ENCODE data around the gene JAKMIP1. TPM values are rescaled to one million over a fixed set of nuclear protein-coding genes. Genes with fewer than 3 reads are reported as not detected.

JAKMIP1 gene
- total RNA-seq, 4 donors from 2014 or later: 0.39 to 4.5 (median 1.9) TPM; not detected in 1

DNA sequence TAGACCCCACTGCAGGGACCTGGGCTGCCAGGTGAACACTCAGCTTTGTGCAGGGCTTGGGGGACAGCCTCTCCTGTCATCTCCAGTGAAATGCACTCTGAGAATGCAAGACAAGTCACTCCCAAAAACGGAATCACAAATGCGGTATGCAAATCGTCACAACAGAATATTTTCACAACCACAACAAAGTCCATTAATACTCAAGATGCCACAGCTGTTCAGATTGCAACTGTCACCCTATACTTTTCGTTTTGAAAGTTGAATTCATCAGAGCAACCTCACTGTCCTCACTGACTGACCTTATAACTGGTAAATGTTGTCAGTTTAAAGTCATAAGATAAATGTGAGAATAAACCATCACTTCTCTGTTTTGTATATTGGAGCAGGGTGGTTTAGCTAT lies 16.6 kb downstream of the JAKMIP1 start:
- H3K27me3 ChIP-seq: peaks cover 34% of the 10 kb centered on the region
- H3K4me3 ChIP-seq: no peak overlapping the region
- H3K36me3 ChIP-seq: no peaks in the 10 kb centered on the region
- peaks cover 0 to 53% (median 0%) of the 10 kb centered on the region in 3 donors for H3K9me3 ChIP-seq
- no peaks in the 10 kb centered on the region for H3K4me1 ChIP-seq
- 72 to 77% methylated on average over 4 of the region's 4 CpGs for WGBS, 2 donors (ENCODE audit: low coverage in 1 of 2)
- TF ChIP-seq, protein P1, sequence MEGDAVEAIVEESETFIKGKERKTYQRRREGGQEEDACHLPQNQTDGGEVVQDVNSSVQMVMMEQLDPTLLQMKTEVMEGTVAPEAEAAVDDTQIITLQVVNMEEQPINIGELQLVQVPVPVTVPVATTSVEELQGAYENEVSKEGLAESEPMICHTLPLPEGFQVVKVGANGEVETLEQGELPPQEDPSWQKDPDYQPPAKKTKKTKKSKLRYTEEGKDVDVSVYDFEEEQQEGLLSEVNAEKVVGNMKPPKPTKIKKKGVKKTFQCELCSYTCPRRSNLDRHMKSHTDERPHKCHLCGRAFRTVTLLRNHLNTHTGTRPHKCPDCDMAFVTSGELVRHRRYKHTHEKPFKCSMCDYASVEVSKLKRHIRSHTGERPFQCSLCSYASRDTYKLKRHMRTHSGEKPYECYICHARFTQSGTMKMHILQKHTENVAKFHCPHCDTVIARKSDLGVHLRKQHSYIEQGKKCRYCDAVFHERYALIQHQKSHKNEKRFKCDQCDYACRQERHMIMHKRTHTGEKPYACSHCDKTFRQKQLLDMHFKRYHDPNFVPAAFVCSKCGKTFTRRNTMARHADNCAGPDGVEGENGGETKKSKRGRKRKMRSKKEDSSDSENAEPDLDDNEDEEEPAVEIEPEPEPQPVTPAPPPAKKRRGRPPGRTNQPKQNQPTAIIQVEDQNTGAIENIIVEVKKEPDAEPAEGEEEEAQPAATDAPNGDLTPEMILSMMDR (IDR thresholded peaks at IDR 0.05): no peak
- TF ChIP-seq EP300 (IDR thresholded peaks at IDR 0.05): no peak
- TF ChIP-seq POLR2A (IDR thresholded peaks at IDR 0.05): no peak
- no peak for TF ChIP-seq POLR2AphosphoS5 (IDR thresholded peaks at IDR 0.05)
- H3K27ac ChIP-seq: no peak overlapping the region
- no peak for ATAC-seq

DNA sequence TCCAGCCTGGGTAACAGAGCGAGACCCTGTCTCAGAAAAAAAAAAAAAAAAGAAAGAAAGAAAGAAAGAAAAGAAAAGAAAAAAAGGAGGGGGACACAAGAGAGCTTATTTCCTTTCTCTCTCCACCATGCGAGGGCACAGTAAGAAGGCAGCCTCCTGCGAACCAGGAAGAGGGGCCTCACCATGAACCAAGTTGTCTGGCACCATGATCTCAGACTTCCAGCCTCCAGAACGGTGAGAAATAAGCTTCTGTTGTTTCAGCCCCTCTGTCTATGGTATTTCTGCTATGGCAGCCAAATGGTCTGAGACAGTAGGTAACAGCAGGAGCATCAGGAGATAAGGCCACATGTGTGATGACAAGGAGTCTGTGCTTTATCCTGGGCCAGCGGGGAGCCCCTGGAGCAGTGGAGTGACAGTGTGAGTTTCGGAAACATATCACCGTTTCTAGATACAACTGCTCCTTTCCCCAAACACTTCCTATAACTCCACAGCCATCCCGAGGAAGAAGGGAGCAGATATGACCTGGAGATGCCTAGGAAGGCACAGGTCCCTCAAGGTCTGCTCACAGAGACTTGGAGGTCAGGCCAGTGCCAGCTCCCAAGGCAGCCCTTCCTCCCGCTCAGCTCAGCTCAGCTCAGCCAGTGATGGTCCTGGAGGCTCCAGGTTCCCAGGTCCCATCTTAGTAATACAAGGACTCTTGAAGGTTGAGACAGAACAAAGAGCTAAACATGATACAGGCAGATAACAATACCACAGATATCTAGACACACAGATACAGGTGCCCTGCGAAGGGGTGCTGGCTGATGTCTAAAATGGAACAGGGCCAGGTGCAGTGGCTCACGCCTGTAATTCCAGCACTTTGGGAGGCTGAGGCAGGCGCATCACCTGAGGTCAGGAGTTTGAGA lies 17.7 kb downstream of the JAKMIP1 start:
- H3K27me3 ChIP-seq: peaks cover 40% of the 10 kb centered on the region
- no peak for ATAC-seq
- peaks cover 0 to 44% (median 0%) of the 10 kb centered on the region in 3 donors for H3K9me3 ChIP-seq
- no peak overlapping the region for H3K27ac ChIP-seq
- no peaks in the 10 kb centered on the region for H3K36me3 ChIP-seq
- no peaks in the 10 kb centered on the region for H3K4me1 ChIP-seq
- WGBS, 2 donors (ENCODE audit: low coverage in 1 of 2): 43 to 63% methylated on average over 5 to 9 of the region's 12 CpGs
- TF ChIP-seq EP300 (IDR thresholded peaks at IDR 0.05) (no peak), POLR2A (IDR thresholded peaks at IDR 0.05) (no peak), POLR2AphosphoS5 (IDR thresholded peaks at IDR 0.05) (no peak)
- TF ChIP-seq, protein P1 (IDR thresholded peaks at IDR 0.05): no peak
- H3K4me3 ChIP-seq: no peak overlapping the region

DNA sequence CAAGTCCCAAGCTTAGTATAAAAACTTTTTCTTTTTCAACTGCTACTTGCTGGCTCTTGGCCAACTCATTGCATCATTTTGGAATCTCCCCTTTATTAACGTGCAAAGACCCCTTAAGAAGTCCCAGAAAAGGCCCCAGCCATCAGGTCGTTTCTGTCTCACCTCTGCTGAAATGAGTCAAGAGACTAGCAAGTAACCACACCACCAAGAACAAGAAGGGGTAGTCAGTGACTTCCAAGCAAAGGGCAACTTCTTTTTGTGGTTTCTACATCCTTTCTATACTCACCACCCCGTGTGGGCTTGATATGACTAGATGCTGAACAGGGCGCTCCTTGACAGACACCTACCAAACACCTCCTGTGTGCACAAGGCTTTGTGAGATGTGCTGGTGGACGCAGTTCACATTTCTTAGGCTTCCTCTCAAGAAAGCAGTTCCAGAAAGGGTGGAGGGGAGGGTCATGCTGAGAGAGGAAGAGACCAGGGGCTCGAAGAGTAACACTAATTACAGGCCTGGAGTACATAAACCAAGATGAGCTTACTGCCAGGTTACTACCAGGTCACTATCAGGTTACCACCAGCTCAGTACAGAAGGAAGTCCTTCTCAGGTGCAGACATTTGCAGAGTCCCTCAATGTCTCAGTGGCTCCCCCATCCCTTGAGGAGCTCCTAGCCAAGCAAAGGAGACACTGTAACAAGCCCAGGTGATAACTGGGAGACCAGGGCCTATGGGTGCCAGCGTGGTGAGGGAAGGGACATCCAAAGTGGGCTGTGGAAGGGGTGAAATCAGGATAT lies 19.3 kb downstream of the JAKMIP1 start:
- no peak for ATAC-seq
- Histone ChIP-seq H3K27me3 (peaks cover 50% of the 10 kb centered on the region), H3K36me3 (no peaks in the 10 kb centered on the region), H3K4me3 (no peak overlapping the region), H3K9me3 (peaks cover 0 to 28% (median 0%) of the 10 kb centered on the region in 3 donors), H3K27ac (no peak overlapping the region), H3K4me1 (no peaks in the 10 kb centered on the region)
- TF ChIP-seq, protein P1 (IDR thresholded peaks at IDR 0.05): no peak
- TF ChIP-seq POLR2A (IDR thresholded peaks at IDR 0.05) (no peak), EP300 (IDR thresholded peaks at IDR 0.05) (no peak), POLR2AphosphoS5 (IDR thresholded peaks at IDR 0.05) (no peak)
- 35 to 65% methylated on average over 3 to 4 of the region's 7 CpGs for WGBS, 2 donors (ENCODE audit: low coverage in 1 of 2)

DNA sequence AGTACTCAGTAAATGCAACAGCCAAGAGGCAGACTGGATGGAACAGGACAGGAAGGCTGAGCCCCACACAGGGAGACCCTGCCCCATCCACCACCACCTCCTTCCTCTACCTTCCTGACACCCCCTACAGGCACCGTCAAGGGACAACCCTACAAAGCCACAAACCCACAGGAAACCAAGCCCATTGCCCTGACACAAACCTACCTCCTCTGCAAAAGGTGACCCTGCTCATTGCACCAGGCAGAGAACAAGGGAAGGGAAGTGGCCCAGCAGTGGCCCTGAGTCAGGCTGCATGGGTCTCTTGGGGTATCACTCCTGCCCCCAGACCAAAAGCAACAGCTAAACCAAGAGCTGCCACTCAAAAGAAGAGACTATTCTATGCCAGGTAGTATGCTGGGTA lies 21.0 kb downstream of the JAKMIP1 start:
- TF ChIP-seq POLR2A (IDR thresholded peaks at IDR 0.05): no peak
- Histone ChIP-seq H3K36me3 (no peaks in the 10 kb centered on the region), H3K27me3 (peaks cover 50% of the 10 kb centered on the region), H3K9me3 (peaks cover 0 to 20% (median 0%) of the 10 kb centered on the region in 3 donors), H3K4me1 (no peaks in the 10 kb centered on the region), H3K27ac (no peak overlapping the region), H3K4me3 (no peak overlapping the region)
- 83% methylated on average over 1 of the region's 1 CpG; no CpG with 5 or more reads in 1 of the 2 donors for WGBS, 2 donors (ENCODE audit: low coverage in 1 of 2)
- ATAC-seq: no peak

DNA sequence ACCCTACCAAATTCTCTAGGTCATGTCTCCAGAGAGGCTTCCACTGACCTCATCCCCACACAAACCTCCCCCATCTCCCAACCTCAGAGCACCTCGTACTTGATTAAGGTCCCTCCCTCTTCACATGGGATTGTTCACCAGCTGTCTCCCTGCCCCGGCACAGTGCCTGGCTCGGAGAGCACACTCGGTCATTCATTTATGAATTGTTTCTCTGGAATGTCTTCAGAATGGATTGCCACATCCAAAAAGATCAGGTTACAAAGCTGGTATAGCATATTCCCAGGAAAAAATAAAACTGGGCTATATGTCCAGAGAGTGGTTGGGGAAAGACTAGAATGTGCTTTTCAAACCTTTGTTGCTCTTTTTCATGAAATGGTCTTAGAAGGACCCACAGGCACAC lies 21.6 kb downstream of the JAKMIP1 start:
- 20 to 29% methylated on average over 2 to 3 of the region's 4 CpGs for WGBS, 2 donors (ENCODE audit: low coverage in 1 of 2)
- no peak overlapping the region for H3K27ac ChIP-seq
- no peak overlapping the region for H3K4me3 ChIP-seq
- peaks cover 50% of the 10 kb centered on the region for H3K27me3 ChIP-seq
- TF ChIP-seq, protein P1 (IDR thresholded peaks at IDR 0.05): no peak
- no peak for TF ChIP-seq POLR2AphosphoS5 (IDR thresholded peaks at IDR 0.05)
- TF ChIP-seq EP300 (IDR thresholded peaks at IDR 0.05): no peak
- no peak for TF ChIP-seq POLR2A (IDR thresholded peaks at IDR 0.05)
- H3K36me3 ChIP-seq: no peaks in the 10 kb centered on the region
- ATAC-seq: no peak
- peaks cover 0 to 20% (median 0%) of the 10 kb centered on the region in 3 donors for H3K9me3 ChIP-seq
- no peaks in the 10 kb centered on the region for H3K4me1 ChIP-seq
